DMS153 (cell line): ENCODE results near the gene TM4SF20.
"Not testable (repeated sequence)": the region's sequence is repeated elsewhere in the genome, so short reads cannot be mapped to it uniquely, and the experiment has no call there.

ENCODE experiments used
- DNase-seq: peaks from one replicate; lab custom pipeline; 2025; lab: John Stamatoyannopoulos, UW

Gene TM4SF20

GRCh38 chr2:227398684-227399670, 19.9 kb upstream of the TM4SF20 start:
- DNase-seq = no peak

- no peak for DNase-seq
These were observed 18.5 kb upstream of the TM4SF20 start for GRCh38 chr2:227397562-227397961.

- no peak for DNase-seq
These were observed 16.4 kb upstream of the TM4SF20 start for GRCh38 chr2:227395556-227395955.

- DNase-seq = no peak
These were observed 15.3 kb upstream of the TM4SF20 start for GRCh38 chr2:227394401-227394800.

- DNase-seq = no peak
These were observed 11.6 kb upstream of the TM4SF20 start for GRCh38 chr2:227390468-227391256.

GRCh38 chr2:227389661-227390060, 10.6 kb upstream of the TM4SF20 start:
- no peak for DNase-seq

GRCh38 chr2:227389231-227389630, 10.1 kb upstream of the TM4SF20 start:
- DNase-seq = no peak

- no peak for DNase-seq
These were observed 9.5 kb upstream of the TM4SF20 start for GRCh38 chr2:227388537-227389011.

GRCh38 chr2:227387583-227387982, 8.5 kb upstream of the TM4SF20 start, which contains the start of gene SCYGR1:
Gene SCYGR1 (minus strand): TSS chr2:227387949. CDS start chr2:227387949, 0 bp downstream.
- not testable (repeated sequence) for DNase-seq

GRCh38 chr2:227386630-227387029, 7.5 kb upstream of the TM4SF20 start:
- no peak for DNase-seq

GRCh38 chr2:227383686-227384085, 4.6 kb upstream of the TM4SF20 start:
- DNase-seq = no peak

- not testable (repeated sequence) for DNase-seq
These were observed 3.2 kb upstream of the TM4SF20 start for GRCh38 chr2:227382241-227382835.

- DNase-seq = no peak
These were observed 729 bp downstream of the TM4SF20 start for GRCh38 chr2:227378371-227378782.

GRCh38 chr2:227377467-227378351, 1.4 kb downstream of the TM4SF20 start:
- DNase-seq = no peak

- no peak for DNase-seq
These were observed 2.3 kb downstream of the TM4SF20 start for GRCh38 chr2:227376656-227377396.

- no peak for DNase-seq
These were observed 4.9 kb downstream of the TM4SF20 start for GRCh38 chr2:227374158-227374557.

GRCh38 chr2:227373389-227373788, 5.7 kb downstream of the TM4SF20 start:
- DNase-seq = no peak

GRCh38 chr2:227370791-227371312, 8.3 kb downstream of the TM4SF20 start:
- no peak for DNase-seq

- DNase-seq = no peak
These were observed 9.0 kb downstream of the TM4SF20 start for GRCh38 chr2:227370092-227370491.

- DNase-seq = no peak
These were observed 10.5 kb downstream of the TM4SF20 start for GRCh38 chr2:227368574-227368973.
